NCI-H1105 (cell line): Measurements from ENCODE around the gene PISD.
"Not testable (repeated sequence)": the region's sequence is repeated elsewhere in the genome, so short reads cannot be mapped to it uniquely, and the experiment has no call there.

Experiments used
- DNase-seq: peaks from one replicate; lab custom pipeline; 2025; lab: John Stamatoyannopoulos, UW

PISD gene

DNA sequence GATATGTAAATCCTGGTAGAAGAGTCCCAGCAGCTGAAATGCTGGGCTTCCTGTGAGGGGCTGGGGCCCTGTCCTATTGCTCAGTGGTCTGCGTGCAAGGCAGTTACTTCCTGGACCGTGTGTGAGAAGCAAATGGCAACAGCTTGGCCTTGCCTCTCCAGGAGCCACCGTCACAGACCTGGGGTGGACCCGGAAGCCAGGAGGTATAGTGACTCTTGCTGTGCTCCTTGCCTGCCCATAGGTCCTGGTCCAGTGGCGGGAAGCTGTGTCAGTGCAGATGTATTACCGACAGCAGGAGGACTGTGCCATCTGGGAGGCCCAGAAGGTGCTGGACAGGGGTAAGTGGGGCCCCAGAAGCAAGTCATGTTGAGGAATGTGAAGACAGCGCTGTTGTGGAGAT lies 54.3 kb downstream of the PISD start:
- no peak for DNase-seq

DNA sequence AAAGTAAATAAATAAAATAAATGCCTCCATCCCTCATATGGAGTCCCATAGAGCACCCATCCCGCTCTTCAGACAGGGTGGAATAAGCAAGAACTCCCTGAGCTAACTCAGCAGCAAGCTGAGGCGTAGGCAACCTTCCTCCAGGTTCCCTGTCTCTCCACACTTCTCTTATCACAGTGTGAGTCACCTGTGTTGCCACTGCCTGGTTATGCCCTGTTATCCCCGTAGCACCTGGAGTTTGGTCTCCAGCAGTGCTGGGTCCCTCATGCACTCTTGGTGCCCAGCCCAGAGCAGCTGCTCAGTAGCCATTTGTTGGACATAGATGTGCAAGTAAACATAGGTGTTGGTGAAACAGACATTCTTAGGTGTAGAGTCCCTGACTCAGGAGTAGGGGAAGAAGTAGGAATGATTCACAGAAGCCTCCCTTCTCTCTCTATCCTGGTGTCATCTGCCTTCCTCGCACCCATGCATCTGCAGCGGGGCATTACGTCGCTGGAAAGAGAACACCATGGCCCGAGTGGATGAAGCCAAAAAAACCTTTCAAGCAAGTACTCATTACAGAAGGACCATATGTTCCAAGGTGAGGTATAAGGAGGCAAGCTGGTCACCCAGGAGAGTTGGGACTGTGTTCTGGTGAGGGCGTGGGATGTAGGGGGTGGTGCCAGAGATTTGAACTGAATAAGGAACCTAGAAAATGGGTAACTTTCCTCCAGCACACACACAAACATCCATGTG lies 56.0 kb downstream of the PISD start:
- DNase-seq: no peak

DNA sequence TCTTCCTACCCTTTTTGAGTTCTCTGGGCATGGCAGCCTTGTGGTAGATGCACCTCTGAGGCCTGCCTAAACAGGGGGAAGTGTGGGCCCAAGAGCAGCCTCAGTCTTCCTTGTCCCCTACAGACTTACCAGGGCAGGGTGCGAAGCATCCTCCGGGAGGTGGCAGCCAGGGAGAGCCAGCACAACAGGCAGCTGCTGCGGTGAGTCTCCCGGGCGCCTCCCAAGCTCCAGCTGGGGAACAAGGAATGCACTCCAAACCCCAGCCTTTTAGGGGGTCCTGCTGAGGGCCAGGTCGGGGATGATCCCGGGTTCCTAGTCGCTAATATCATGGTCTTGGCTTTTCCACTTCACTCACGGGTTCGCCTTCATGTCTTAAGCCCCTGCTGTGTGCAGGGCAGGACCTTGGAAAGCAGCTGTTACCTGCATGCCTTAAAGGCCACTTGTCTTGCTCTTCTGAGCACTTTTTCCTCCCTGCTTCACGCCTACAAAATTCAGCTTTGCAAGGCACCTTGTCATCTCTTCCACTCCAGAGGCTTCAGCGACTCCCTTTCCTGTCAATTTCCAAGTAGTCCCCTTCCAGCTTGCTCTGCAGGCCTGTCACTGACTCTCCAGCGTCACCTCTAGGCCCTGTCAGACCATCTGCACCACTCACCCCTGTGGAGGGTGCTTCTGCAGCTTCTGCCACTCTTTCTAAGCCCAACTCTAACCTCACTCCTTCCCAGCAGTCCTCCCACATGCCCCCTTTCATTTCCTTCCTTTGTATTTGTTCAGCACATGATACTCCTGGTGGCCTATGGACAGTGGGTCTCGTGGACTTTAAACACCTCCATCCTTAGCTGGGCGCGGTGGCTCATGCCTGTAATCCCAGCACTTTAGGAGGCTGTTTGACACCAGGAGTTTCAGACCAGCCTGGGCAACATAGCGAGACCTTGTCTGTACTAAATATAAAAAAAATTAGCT lies 57.0 kb downstream of the PISD start:
- no peak for DNase-seq

- no peak for DNase-seq
These were observed 57.8 kb downstream of the PISD start for GRCh38 chr22:31604137-31604705.

DNA sequence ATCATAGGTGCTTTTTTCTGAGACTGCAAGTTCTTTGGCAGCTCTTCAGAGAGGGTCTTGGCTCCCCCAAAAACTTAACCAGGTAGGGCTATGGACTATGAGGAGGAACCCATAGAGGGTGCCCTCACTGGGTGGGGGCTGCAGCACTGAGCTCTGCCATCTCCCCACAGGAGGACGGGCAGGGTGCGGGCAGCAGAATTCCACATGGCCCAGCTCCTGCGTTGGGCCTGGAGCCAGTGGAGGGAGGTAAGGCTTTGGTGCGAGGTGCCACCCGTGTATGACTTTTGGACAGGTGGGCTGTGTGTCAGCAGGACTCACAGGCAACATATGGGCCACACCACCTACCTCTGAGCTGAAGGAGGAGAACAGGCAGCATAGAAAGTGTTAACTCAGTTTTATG lies 58.4 kb downstream of the PISD start:
- no peak for DNase-seq

DNA sequence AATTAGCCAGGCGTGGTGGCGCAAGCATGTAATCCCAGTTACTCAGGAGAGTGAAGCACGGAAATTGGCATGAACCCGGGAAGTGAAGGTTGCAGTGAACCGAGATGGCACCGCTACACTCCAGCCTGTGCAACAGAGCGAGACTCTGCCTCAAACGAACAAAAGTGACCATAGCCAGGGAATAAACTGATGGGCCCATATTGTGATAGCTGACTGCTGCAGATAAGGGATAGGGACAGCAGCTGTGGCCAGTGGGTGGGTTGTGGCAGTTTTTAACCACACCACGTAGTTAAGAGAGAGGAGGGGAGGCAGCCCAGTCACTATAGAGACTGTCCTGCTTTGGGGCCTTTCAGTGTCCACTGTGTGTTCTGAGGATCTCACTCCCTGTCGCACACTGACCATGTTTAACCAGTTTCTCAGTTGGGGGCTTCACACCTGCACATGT lies 58.9 kb downstream of the PISD start:
- DNase-seq: no peak

DNA sequence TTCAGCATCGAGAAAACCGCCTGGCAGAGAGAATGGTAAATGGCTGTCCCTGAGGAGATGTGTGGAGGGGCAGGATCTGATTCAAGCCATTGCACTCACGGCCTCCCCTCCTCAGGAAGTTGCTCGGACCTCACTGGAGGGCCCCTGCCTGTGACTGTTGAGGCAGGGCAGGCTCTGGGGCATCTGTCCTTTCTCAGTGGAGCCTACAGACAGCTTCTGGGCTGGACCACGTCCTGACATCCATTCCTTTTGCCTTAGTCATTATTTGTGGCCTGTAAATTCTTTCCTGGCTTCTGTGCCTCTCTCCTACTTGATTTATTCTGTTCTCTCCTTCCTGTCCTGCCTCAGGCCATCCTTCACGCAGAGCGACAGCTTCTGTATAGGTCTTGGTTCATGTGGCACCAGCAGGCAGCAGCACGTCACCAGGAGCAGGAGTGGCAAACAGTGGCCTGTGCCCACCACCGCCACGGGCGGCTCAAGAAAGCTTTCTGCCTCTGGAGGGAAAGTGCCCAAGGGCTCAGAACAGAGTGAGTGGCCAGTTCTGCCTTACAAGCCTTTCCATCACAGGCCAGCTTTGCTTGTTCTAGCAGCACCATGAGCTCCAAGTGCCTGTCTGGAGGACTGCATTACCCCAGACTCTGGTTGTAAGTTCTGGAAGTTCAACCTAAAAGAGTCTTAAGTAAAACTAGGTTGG lies 59.6 kb downstream of the PISD start:
- no peak for DNase-seq

- DNase-seq: no peak
These were observed 66.7 kb downstream of the PISD start for GRCh38 chr22:31595271-31595670.

DNA sequence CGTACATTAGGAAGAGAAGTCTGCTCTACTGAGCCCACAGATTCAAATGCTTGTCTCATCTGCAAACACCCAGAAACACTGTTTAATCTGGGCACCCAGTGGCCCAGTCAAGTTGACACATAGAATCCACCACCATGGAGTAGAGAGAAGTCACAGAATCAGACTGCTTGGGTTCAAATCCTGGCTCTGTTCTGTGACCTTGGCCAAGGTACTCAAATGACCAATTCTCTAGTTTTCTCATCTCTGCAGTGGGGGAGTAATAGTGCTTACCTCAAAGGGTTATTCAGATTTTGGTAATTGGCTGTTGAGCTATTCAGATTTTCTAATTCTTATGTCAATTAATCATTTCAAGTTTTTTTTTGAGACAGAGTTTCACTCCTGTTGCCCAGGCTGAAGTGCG lies 71.9 kb downstream of the PISD start:
- not testable (repeated sequence) for DNase-seq

- no peak for DNase-seq
These were observed 72.9 kb downstream of the PISD start for GRCh38 chr22:31588970-31589675.

DNA sequence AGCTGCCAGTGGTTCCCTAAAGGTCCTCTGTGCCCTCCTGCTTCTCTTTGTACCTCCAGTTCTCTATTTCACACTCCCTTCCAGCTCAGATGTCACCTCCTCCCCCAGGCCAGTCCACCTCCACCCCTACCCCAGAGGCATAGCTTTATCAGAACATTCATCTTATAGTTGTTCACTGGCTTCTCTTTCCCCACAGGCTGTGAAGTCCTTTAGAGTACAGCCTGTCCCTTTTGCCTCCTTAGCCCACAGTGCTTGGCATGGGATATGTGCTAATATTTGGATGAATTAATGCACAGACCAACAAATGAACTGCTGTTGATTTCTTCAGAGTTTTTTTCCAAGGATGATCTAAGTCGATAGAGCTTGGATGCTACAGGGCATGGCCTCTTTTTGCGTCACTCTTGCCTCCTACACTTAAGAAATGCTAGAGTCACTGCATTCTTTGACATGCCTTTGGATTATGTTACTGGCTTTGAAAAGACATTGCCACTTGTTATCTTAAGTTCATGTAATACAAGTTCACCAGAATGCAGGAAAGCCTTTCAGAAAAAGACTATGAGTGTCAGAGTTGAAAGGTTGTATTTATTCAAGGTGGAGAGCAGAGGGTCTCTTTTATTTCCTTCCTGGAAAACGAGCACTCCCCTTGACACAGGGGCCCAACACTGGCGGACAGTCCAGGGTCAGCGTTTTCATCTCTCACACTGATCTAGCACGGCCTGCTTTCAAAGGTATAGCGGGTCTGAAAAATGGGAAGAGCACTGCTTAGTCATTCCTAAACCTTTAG lies 75.7 kb downstream of the PISD start:
- no peak for DNase-seq

DNA sequence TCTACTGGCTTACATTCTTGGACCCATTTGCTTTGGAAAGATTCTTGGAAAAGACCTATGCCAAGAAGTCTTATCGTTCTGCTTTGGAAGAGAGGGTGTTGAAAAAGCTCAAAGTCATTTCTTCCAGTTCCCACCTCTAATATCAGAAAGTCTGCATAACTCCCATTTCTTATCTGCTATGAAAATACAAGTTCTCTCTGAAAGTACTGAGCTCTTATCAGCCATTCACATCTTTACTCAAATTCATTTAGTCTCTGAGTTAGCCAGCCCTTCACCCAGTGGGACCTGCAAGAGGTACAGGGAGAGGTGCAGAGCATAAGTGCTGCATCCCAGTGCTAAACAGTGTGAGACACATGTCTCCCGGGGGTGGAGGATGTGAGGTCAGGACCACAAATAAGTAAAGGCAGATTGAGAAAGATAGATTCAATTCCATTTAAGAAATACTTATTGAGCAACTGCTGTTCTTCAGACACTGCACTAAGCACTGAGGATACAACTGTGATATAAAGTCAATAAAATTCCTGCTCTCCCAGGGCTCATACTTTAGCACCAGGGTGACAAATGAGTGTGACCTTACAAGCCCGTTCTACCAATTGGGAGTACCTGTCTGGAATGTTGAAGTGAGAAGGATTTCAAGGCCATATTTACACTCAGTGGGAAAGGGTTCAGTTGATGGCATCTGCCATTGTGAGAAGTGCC lies 76.7 kb downstream of the PISD start:
- DNase-seq: no peak

DNA sequence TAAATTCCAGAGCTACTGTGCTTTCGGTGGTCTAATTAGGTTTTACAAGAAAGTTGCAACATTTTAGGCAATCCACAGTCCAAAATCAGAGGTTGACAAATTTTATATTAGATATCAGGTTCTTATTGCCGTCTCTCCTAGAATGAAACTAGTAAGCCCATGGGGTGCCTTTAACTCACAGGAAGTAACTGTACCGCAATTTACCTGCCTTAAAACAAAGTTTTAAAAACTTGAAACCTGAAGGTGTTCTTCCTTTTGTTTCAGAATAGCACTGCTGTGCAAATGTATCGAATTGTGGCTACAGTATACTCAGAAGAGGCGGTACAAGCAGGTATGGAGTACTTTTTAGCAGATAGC lies 77.2 kb downstream of the PISD start:
- no peak for DNase-seq

DNA sequence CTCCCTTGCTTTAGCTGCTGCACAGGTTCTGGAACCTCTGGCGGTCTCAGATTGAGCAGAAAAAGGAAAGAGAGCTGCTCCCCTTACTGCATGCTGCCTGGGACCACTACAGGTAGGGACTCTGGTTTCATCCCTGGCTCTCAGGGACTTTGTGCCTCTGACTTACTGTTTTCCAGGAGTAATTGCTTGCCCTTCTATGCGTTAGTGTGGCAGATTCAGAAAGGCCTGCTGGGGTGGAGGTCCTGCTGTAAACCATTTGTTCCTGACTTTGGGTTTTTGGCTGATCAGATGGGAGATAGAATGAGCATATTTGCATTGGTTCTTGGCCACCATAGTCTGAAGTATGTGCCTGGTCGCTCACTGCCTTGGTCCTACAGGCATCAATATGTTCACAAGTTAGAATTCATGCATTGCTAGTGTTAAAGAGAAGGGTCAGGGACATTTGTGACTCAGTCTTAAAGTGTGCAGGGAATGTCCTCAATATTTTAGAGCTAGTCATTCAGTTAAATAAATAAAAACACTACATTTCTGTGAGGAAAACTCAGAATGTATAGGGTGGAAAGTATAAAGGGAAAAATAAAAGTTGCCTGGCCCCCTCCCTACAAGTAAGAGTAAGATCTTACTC lies 78.0 kb downstream of the PISD start:
- DNase-seq: no peak

DNA sequence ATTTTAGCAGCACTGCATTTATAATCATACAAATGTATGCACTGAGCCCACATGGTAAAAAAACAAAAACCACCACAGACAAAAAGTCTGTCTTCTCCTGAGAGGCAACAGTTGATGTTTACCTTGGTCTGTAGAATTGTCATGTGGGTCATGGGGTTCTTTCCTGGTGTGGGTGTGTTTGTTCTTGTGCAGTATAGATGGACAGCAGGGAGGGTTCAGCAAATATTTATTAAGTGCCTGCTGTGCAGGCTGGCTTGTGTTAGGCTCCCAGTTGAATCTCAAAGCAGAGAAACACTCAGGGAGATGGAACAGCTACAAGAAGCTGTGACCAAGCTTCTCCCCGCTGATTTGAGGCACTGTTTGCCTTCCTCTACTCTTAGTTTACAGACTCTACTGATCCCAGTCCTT lies 82.2 kb downstream of the PISD start:
- no peak for DNase-seq

GRCh38 chr22:31578171-31578570 lies 83.8 kb downstream of the PISD start:
- DNase-seq: no peak

GRCh38 chr22:31577711-31578110 lies 84.3 kb downstream of the PISD start:
- no peak for DNase-seq

GRCh38 chr22:31575190-31575589 lies 86.8 kb downstream of the PISD start:
- no peak for DNase-seq

GRCh38 chr22:31574055-31574670 lies 87.9 kb downstream of the PISD start:
- DNase-seq: no peak
